Ectodermal cell (in vitro differentiated cells): ENCODE results near the gene OOSP1.

Source experiments
- H3K27ac ChIP-seq: 2 replicates; pipeline ENCODE4 v1.7.0; 2013; ENCODE audit warnings: mild to moderate bottlenecking, low read depth, low read length; ENCODE audit not compliant: insufficient read depth, poor library complexity, severe bottlenecking
- H3K27me3 ChIP-seq: 2 replicates; pipeline ENCODE4 v1.7.0; 2013; ENCODE audit warnings: mild to moderate bottlenecking, low read length; ENCODE audit not compliant: insufficient read depth, control insufficient read depth, poor library complexity, severe bottlenecking
- H3K36me3 ChIP-seq: one replicate; pipeline ENCODE4 v1.7.0; 2013; ENCODE audit warnings: low read length; ENCODE audit not compliant: control insufficient read depth, insufficient read depth
- H3K4me1 ChIP-seq: one replicate; pipeline ENCODE4 v1.7.0; 2013; ENCODE audit warnings: low read length; ENCODE audit not compliant: control insufficient read depth, insufficient read depth
- H3K4me3 ChIP-seq: 2 replicates; pipeline ENCODE4 v1.7.0; 2013; ENCODE audit warnings: low read depth, low read length, control low read depth; ENCODE audit not compliant: insufficient read depth
- H3K9me3 ChIP-seq: 2 replicates; pipeline ENCODE4 v1.7.0; 2013; ENCODE audit warnings: mild to moderate bottlenecking, low read length, moderate library complexity; ENCODE audit not compliant: control insufficient read depth
- WGBS, 2 experiments: methylation state at CpG; one replicate each; pipeline ENCODE4 v1.1.7; 2013; ENCODE audit warnings: missing lambda C conversion rate in 2 of 2; 5-methylcytosine and 5-hydroxymethylcytosine counted together

OOSP1 gene

DNA sequence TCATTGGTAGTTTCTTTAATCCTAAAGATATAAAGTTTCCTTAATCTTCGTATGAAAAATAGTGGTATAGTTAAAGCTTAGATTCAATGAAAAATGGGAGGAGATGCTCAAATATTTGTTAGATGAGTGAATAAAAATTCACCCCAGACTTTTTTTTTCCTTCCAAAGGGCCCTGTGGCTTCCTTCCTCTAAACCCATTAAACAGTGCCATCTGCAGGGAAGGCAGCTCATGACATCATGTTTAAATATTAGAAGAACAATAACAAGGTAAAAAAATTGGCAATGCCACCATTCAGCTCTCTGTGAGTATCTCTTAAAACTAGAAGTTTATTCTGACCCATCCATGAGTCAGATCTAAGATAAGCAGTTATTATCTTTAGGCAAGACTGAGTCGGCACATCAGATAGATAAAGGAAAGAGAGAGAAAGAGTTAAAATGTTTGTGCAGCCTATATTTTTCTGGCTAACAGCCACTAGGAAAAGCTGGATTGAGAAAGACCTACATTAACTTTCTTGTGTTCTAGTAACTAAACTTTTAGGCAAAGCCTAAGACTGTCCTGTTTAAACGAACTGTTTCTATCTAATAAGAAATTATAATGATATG is 19.1 kb upstream of the OOSP1 start:
- WGBS, 2 experiments: 68 to 85% methylated on average over 1 to 3 of the region's 3 CpGs
- H3K36me3 ChIP-seq: no peaks in the 10 kb centered on the region
- no peaks in the 10 kb centered on the region for H3K4me1 ChIP-seq
- H3K27me3 ChIP-seq: no peaks in the 10 kb centered on the region
- H3K9me3 ChIP-seq: no peaks in the 10 kb centered on the region
- no peak overlapping the region for H3K27ac ChIP-seq
- H3K4me3 ChIP-seq: no peak overlapping the region

- no peaks in the 10 kb centered on the region for H3K4me1 ChIP-seq
- H3K9me3 ChIP-seq: no peaks in the 10 kb centered on the region
- no peak overlapping the region for H3K4me3 ChIP-seq
- WGBS, 2 experiments: 94 to 98% methylated on average over 5 to 6 of the region's 6 CpGs
- H3K27ac ChIP-seq: no peak overlapping the region
- H3K36me3 ChIP-seq: no peaks in the 10 kb centered on the region
- H3K27me3 ChIP-seq: no peaks in the 10 kb centered on the region
Measured at GRCh38 chr11:59923813-59924212, 14.4 kb upstream of the OOSP1 start.

GRCh38 chr11:59931688-59932087 is 6.5 kb upstream of the OOSP1 start:
- no peaks in the 10 kb centered on the region for H3K4me1 ChIP-seq
- no peak overlapping the region for H3K4me3 ChIP-seq
- no peaks in the 10 kb centered on the region for H3K27me3 ChIP-seq
- peaks cover 3% of the 10 kb centered on the region for H3K9me3 ChIP-seq
- H3K36me3 ChIP-seq: no peaks in the 10 kb centered on the region
- WGBS, 2 experiments: 89 to 97% methylated on average over 1 of the region's 1 CpG
- H3K27ac ChIP-seq: no peak overlapping the region

DNA sequence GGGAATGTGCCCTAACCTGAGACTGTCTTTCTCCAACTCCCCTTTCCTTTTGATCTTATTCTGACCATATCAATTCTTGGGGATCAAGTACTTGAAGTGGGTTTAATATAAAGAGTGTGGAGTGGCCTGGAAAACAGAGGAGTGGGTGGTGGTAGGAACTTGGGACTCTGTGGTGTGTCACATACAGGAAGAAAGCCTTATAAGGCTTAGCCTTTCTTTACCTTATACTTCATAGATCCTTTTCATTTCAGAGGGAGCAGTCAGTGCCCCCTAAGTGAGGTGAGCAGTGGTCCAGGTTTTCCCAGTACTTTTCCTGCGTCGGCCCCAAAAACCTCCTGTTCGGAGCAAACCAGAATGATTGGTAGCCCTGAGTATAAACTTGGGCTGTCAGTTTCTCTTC is 486 bp downstream of the OOSP1 start:
- 89 to 94% methylated on average over 3 of the region's 3 CpGs for WGBS, 2 experiments
- H3K9me3 ChIP-seq: no peaks in the 10 kb centered on the region
- H3K36me3 ChIP-seq: no peaks in the 10 kb centered on the region

GRCh38 chr11:59939482-59939881 is 1.2 kb downstream of the OOSP1 start:
- Histone ChIP-seq H3K4me1 (no peaks in the 10 kb centered on the region), H3K4me3 (no peak overlapping the region), H3K27ac (no peak overlapping the region), H3K36me3 (no peaks in the 10 kb centered on the region), H3K27me3 (no peaks in the 10 kb centered on the region), H3K9me3 (no peaks in the 10 kb centered on the region)
- 89 to 91% methylated on average over 2 of the region's 2 CpGs for WGBS, 2 experiments

More for the DNA sequence above, 486 bp downstream of the OOSP1 start:
- H3K27ac ChIP-seq: no peak overlapping the region
- no peak overlapping the region for H3K4me3 ChIP-seq
- H3K27me3 ChIP-seq: no peaks in the 10 kb centered on the region
- H3K4me1 ChIP-seq: no peaks in the 10 kb centered on the region

DNA sequence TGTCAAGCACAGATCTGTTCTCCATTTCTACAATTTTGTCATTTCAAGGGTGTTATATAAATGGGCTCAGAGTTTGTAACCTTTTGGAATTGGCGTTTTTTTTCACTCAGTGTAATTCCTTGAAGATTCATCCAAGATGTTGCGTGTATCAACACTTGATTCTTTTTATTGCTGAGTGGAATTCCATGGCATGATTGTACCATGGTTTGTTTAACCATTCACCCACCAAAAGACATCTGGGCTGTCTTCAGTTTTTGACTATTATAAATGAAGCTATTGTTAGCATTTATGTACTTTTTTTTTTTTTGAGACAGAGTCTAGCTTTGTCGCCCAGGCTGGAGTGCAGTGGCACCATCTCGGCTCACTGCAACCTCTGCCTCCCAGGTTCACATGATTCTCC is 2.9 kb downstream of the OOSP1 start:
- Histone ChIP-seq H3K27me3 (no peaks in the 10 kb centered on the region), H3K9me3 (no peaks in the 10 kb centered on the region), H3K36me3 (no peaks in the 10 kb centered on the region), H3K27ac (no peak overlapping the region), H3K4me3 (no peak overlapping the region), H3K4me1 (no peaks in the 10 kb centered on the region)
- 92 to 94% methylated on average over 4 of the region's 4 CpGs for WGBS, 2 experiments

DNA sequence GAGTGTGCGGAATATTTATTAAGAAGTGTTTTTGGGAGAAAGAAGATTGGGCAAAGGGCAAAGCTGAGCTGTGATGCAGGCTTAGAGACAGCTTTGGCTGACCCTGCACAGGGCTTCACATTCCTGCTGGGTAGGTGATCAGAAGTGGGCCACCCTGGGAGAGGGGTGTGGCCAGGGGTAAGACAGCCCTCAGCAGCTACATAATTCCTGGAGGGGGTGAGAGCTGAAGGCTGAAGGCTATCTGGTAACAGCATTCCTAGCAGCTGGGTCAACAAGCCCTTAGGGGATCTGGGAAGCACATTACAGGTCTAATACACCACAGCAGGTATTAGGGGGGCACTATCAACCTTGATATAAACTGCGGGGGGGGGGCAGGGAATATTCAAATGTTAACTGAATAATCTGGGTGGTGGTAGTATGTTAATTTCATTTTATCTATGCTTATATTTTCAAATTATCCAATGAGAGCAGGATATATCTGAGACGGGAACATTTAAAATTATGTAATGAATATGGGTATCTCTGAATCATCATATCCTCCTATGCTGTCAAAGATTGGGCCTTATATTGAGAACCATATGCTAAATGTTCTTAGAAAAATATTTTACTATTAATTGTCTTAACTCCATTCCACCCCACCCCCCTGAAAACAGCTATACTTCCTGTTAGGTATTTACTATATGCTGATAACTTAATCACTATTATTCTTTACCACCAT is 5.9 kb downstream of the OOSP1 start:
- H3K9me3 ChIP-seq: no peaks in the 10 kb centered on the region
- H3K27ac ChIP-seq: no peak overlapping the region
- no peaks in the 10 kb centered on the region for H3K36me3 ChIP-seq
- H3K4me1 ChIP-seq: no peaks in the 10 kb centered on the region
- no peak overlapping the region for H3K4me3 ChIP-seq
- no peaks in the 10 kb centered on the region for H3K27me3 ChIP-seq
- WGBS, 2 experiments: 81 to 97% methylated on average over 1 to 2 of the region's 3 CpGs

DNA sequence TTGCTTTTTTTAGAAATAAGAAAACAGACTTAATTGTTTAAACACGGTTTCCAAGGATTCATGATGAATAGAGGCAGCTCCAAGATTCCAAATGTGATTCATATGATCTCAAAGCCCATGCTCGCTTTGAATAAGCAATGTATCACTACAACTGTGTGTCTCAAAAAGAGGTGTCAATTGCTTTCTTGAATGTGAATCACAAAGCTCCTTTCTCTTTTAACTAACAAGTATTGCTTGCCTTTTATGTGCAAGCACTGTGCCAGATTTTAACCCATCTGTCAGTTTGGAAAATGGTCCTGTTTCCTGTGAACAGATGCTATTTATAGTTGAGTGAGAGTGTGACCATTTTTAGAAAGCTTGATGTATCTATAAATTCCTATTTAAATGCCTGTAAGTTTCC is 6.5 kb downstream of the OOSP1 start:
- 81 to 82% methylated on average over 2 of the region's 2 CpGs for WGBS, 2 experiments

GRCh38 chr11:59953463-59954218 is 15.4 kb downstream of the OOSP1 start:
- H3K36me3 ChIP-seq: no peaks in the 10 kb centered on the region
- H3K27me3 ChIP-seq: no peaks in the 10 kb centered on the region
- 93 to 96% methylated on average over 2 to 4 of the region's 4 CpGs for WGBS, 2 experiments
- no peak overlapping the region for H3K4me3 ChIP-seq
- no peak overlapping the region for H3K27ac ChIP-seq
- no peaks in the 10 kb centered on the region for H3K9me3 ChIP-seq
- no peaks in the 10 kb centered on the region for H3K4me1 ChIP-seq

More for the DNA sequence above, 6.5 kb downstream of the OOSP1 start:
- H3K27ac ChIP-seq: no peak overlapping the region
- no peak overlapping the region for H3K4me3 ChIP-seq
- H3K4me1 ChIP-seq: no peaks in the 10 kb centered on the region
- H3K36me3 ChIP-seq: no peaks in the 10 kb centered on the region
- no peaks in the 10 kb centered on the region for H3K27me3 ChIP-seq
- no peaks in the 10 kb centered on the region for H3K9me3 ChIP-seq

DNA sequence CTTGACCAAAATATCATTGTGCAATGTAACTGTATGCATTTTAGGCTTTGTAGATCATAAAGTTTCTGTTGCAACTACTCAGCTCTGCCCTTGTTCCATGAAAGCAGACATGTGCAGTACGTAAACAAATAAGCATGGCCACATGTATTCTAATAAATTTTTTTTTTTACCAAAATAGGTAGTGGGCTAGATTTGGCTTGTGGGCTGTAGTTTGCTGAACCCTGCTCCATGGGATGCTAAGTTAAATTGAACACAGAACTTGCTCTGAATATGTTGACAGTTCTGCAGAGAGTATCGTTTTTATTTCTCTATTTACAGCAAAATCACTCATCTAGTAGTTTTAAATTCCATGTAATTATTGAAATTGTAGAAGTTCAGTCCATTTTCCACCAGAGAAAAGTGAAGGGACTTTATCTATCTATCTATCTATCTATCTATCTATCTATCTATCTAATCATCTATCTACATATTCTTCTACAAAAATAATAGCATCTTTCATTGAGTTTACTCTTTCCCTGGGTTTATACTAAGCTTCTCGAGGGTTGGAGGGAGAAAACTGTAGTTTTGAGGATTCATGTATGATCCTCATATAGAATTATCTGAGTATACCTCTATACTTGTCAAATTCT is 16.1 kb downstream of the OOSP1 start:
- H3K36me3 ChIP-seq: no peaks in the 10 kb centered on the region
- H3K27ac ChIP-seq: no peak overlapping the region
- no peak overlapping the region for H3K4me3 ChIP-seq
- H3K9me3 ChIP-seq: no peaks in the 10 kb centered on the region
- no peaks in the 10 kb centered on the region for H3K27me3 ChIP-seq
- H3K4me1 ChIP-seq: no peaks in the 10 kb centered on the region
- 100% methylated on average over 1 of the region's 3 CpGs; no CpG with 5 or more reads in 1 of the 2 experiments for WGBS, 2 experiments
